IMR-90 (cell line): ENCODE measurements around the gene OPRM1. TPM values are rescaled to one million over a fixed set of nuclear protein-coding genes. Genes with fewer than 3 reads are reported as not detected.

Source experiments
- ATAC-seq: fragments of 200-7000 bp; cut with Tn5 transposase; 2 replicates; pipeline ENCODE4 v1.9.1; 2020; ENCODE audit warnings: low read depth, mild to moderate bottlenecking, moderate library complexity
- BruUV-seq: library from RNA; stranded (reverse); fragments of 400-500 nt; replicated peaks from 2 replicates; lab custom pipeline; 2021; lab: Mats Ljungman, UMichigan
- CTCF ChIA-PET: fragments of 300-600 bp; formaldehyde crosslinking; extraction: SDS; loops from one replicate; lab custom pipeline; 2021; ENCODE audit warnings: antibody characterized with exemption; lab: Yijun Ruan, JAX
- POLR2A ChIA-PET: fragments of 300-600 bp; sonication (Branson Sonifier 250); formaldehyde crosslinking; loops from one replicate; lab custom pipeline; 2022; ENCODE audit warnings: antibody characterized with exemption; ENCODE audit not compliant: unreplicated experiment; lab: Charles Lee
- DNase-seq: peaks from one replicate; pipeline ENCODE4 v3.0.0; 2013
- H2AFZ ChIP-seq: replicated peaks from 2 replicates; pipeline ENCODE3; 2013; ENCODE audit warnings: low read length, mild to moderate bottlenecking; ENCODE audit not compliant: poor library complexity
- H2AK5ac ChIP-seq: 2 replicates; pipeline ENCODE4 v1.6.1; 2013; ENCODE audit warnings: low read depth, low read length, inconsistent platforms
- H2AK9ac ChIP-seq: replicated peaks from 2 replicates; pipeline ENCODE3; 2013; ENCODE audit warnings: mild to moderate bottlenecking, low read depth, low read length, moderate library complexity; ENCODE audit not compliant: poor library complexity
- H2BK120ac ChIP-seq: 2 replicates; pipeline ENCODE4 v1.6.1; 2013; ENCODE audit warnings: low read depth, low read length, inconsistent platforms
- H2BK15ac ChIP-seq: 3 replicates; pipeline ENCODE4 v1.6.1; 2013; ENCODE audit warnings: low read depth, low read length, inconsistent platforms
- H2BK20ac ChIP-seq: 2 replicates; pipeline ENCODE4 v1.6.1; 2013; ENCODE audit warnings: low read depth, mild to moderate bottlenecking, inconsistent platforms, low read length, moderate library complexity
- H2BK5ac ChIP-seq: 2 replicates; pipeline ENCODE4 v1.6.1; 2013; ENCODE audit warnings: mild to moderate bottlenecking, low read depth, low read length, inconsistent platforms; ENCODE audit not compliant: poor library complexity, severe bottlenecking
- H3K14ac ChIP-seq: replicated peaks from 2 replicates; pipeline ENCODE4 v1.6.1; 2013; ENCODE audit warnings: low read depth, low read length, inconsistent platforms
- H3K18ac ChIP-seq: 2 replicates; pipeline ENCODE4 v1.6.1; 2013; ENCODE audit warnings: low read depth, low read length, control low read depth
- H3K23ac ChIP-seq: 2 replicates; pipeline ENCODE4 v1.6.1; 2013; ENCODE audit warnings: low read depth, low read length, inconsistent platforms
- H3K27ac ChIP-seq: 2 replicates; pipeline ENCODE4 v1.5.1; 2013; ENCODE audit warnings: mild to moderate bottlenecking, control low read depth, low read length; ENCODE audit not compliant: insufficient read depth
- H3K27me3 ChIP-seq: 2 replicates; pipeline ENCODE4 v1.6.1; 2013; ENCODE audit warnings: low read length; ENCODE audit not compliant: control insufficient read depth, insufficient read depth
- H3K36me3 ChIP-seq: 2 replicates; pipeline ENCODE4 v1.6.1; 2013; ENCODE audit warnings: low read length, mixed read lengths; ENCODE audit not compliant: control insufficient read depth, insufficient read depth
- H3K4ac ChIP-seq: 2 replicates; pipeline ENCODE4 v1.6.1; 2013; ENCODE audit warnings: low read depth, low read length, inconsistent platforms
- H3K4me1 ChIP-seq: 2 replicates; pipeline ENCODE4 v1.6.1; 2013; ENCODE audit warnings: low read length, mixed read lengths; ENCODE audit not compliant: control insufficient read depth, insufficient read depth
- H3K4me2 ChIP-seq: 2 replicates; pipeline ENCODE4 v1.6.1; 2013; ENCODE audit warnings: low read depth, mild to moderate bottlenecking, control low read depth, low read length, moderate library complexity
- H3K4me3 ChIP-seq: 2 replicates; pipeline ENCODE4 v1.5.1; 2013; ENCODE audit warnings: low read depth, mild to moderate bottlenecking, control low read depth, low read length, moderate library complexity; ENCODE audit not compliant: insufficient read depth
- H3K56ac ChIP-seq: 2 replicates; pipeline ENCODE4 v1.6.1; 2013; ENCODE audit warnings: low read length, inconsistent platforms; ENCODE audit not compliant: insufficient read depth; ENCODE audit errors: extremely low read depth
- H3K79me1 ChIP-seq, 2 experiments: 2 replicates each; pipeline ENCODE4 v1.6.1; 2013; ENCODE audit warnings: low read length in 2 of 2, inconsistent platforms in 1 of 2, low read depth in 1 of 2
- H3K9ac ChIP-seq: 2 replicates; pipeline ENCODE4 v1.6.1; 2013; ENCODE audit warnings: low read depth, low read length, control low read depth
- H3K9me1 ChIP-seq: 2 replicates; pipeline ENCODE4 v1.6.1; 2013; ENCODE audit warnings: low read length, inconsistent platforms; ENCODE audit not compliant: insufficient read depth
- H3K9me3 ChIP-seq: 2 replicates; pipeline ENCODE4 v1.6.1; 2013; ENCODE audit warnings: low read length; ENCODE audit not compliant: control insufficient read depth, insufficient read depth
- H4K20me1 ChIP-seq: 2 replicates; pipeline ENCODE4 v1.6.1; 2013; ENCODE audit warnings: low read length, inconsistent platforms; ENCODE audit not compliant: insufficient read depth
- H4K5ac ChIP-seq: 2 replicates; pipeline ENCODE4 v1.6.1; 2013; ENCODE audit warnings: mild to moderate bottlenecking, low read depth, low read length, control low read depth
- H4K8ac ChIP-seq, 2 experiments: 2 replicates each; pipeline ENCODE4 v1.6.1; 2013; ENCODE audit warnings: low read depth in 2 of 2, low read length in 2 of 2, control low read depth in 1 of 2, inconsistent platforms in 1 of 2
- H4K91ac ChIP-seq: 2 replicates; pipeline ENCODE4 v1.6.1; 2013; ENCODE audit warnings: low read depth, low read length, inconsistent platforms; ENCODE audit not compliant: insufficient read depth
- BHLHE40 ChIP-seq: fragments of 150-350 bp; IDR thresholded peaks from 2 replicates; pipeline ENCODE4 v1.6.1; 2016; ENCODE audit warnings: mild to moderate bottlenecking, low read depth, low read length
- CEBPB ChIP-seq: IDR thresholded peaks from 2 replicates; pipeline ENCODE4 v1.6.1; 2012; ENCODE audit warnings: low read depth, low read length, improper control_type of control experiment
- CHD1 ChIP-seq: IDR thresholded peaks from 2 replicates; pipeline ENCODE4 v1.6.1; 2012; ENCODE audit warnings: low read depth, low read length, improper control_type of control experiment
- CTCF ChIP-seq: conservative IDR thresholded peaks from 2 replicates; pipeline ENCODE4 v1.5.1; 2012; ENCODE audit warnings: mild to moderate bottlenecking, low read depth, low read length, improper control_type of control experiment
- ELK1 ChIP-seq: fragments of 150-350 bp; IDR thresholded peaks from 2 replicates; pipeline ENCODE4 v1.6.1; 2016; ENCODE audit warnings: low read depth, mild to moderate bottlenecking, low read length, moderate library complexity, borderline replicate concordance
- FOS ChIP-seq: fragments of 150-350 bp; IDR thresholded peaks from 2 replicates; pipeline ENCODE4 v1.6.1; 2016; ENCODE audit warnings: low read depth, low read length
- MAFK ChIP-seq: IDR thresholded peaks from 2 replicates; pipeline ENCODE4 v1.6.1; 2012; ENCODE audit warnings: low read depth, low read length, improper control_type of control experiment
- MAZ ChIP-seq: IDR thresholded peaks from 2 replicates; pipeline ENCODE4 v1.6.1; 2012; ENCODE audit warnings: low read depth, mild to moderate bottlenecking, low read length, improper control_type of control experiment, moderate library complexity, borderline replicate concordance
- MXI1 ChIP-seq: IDR thresholded peaks from 2 replicates; pipeline ENCODE4 v1.6.1; 2012; ENCODE audit warnings: low read depth, mild to moderate bottlenecking, low read length, moderate library complexity, borderline replicate concordance
- NFE2L2 ChIP-seq: fragments of 150-350 bp; IDR thresholded peaks from 2 replicates; pipeline ENCODE4 v1.6.1; 2016; ENCODE audit warnings: low read depth, mild to moderate bottlenecking, low read length
- POLR2A ChIP-seq: IDR thresholded peaks from 2 replicates; pipeline ENCODE4 v1.6.1; 2012; ENCODE audit warnings: mild to moderate bottlenecking, low read depth, low read length
- RAD21 ChIP-seq: IDR thresholded peaks from 2 replicates; pipeline ENCODE4 v1.6.1; 2012; ENCODE audit warnings: low read length, improper control_type of control experiment
- RCOR1 ChIP-seq: IDR thresholded peaks from 2 replicates; pipeline ENCODE4 v1.6.1; 2012; ENCODE audit warnings: mild to moderate bottlenecking, low read length, improper control_type of control experiment; ENCODE audit not compliant: insufficient replicate concordance
- RFX5 ChIP-seq: IDR thresholded peaks from 2 replicates; pipeline ENCODE4 v1.8.0; 2012; ENCODE audit warnings: low read depth, mild to moderate bottlenecking, low read length, moderate library complexity
- SMC3 ChIP-seq: fragments of 150-350 bp; IDR thresholded peaks from 2 replicates; pipeline ENCODE4 v1.6.1; 2016; ENCODE audit warnings: low read depth, mild to moderate bottlenecking, antibody characterized with exemption, low read length, moderate library complexity
- USF2 ChIP-seq: fragments of 150-350 bp; IDR thresholded peaks from 2 replicates; pipeline ENCODE4 v1.6.1; 2017; ENCODE audit warnings: mild to moderate bottlenecking, antibody characterized with exemption, low read length, low read depth
- WGBS, 2 experiments: methylation state at CpG; one replicate each; pipeline versions ENCODE4 v1.1.5 to v1.1.7; 2013; ENCODE audit warnings: missing lambda C conversion rate in 2 of 2; ENCODE audit not compliant: insufficient read length in 1 of 2; ENCODE audit errors: extremely low coverage in 2 of 2; 5-methylcytosine and 5-hydroxymethylcytosine counted together
- dilution Hi-C: fragments of 300-500 bp; cut with HindIII; formaldehyde crosslinking; loops from one replicate; pipeline ENCODE4 v1.14.3; 2018; ENCODE audit warnings: low sequenced_read_pairs; ENCODE audit not compliant: unreplicated experiment
- in situ Hi-C: fragments of 300-500 bp; cut with MboI; formaldehyde crosslinking; loops from 3 replicates; pipeline ENCODE4 v1.14.3; 2019; ENCODE audit warnings: low sequenced_read_pairs, inconsistent platforms, mixed read lengths
- intact Hi-C: fragments of 100-400 bp; cut with micrococcal nuclease; formaldehyde crosslinking; loops from 2 replicates; pipeline ENCODE4 v1.10.0; 2022
- polyA plus RNA-seq, 3 experiments: library from polyadenylated mRNA; depleted of rRNA; stranded (reverse); fragments of >200 nt; gene quantifications; 2 replicates each; pipeline ENCODE4 v1.2.3, GENCODE V29; 2012; ENCODE audit warnings: low replicate concordance in 1 of 3
- total RNA-seq: library from RNA; depleted of rRNA; stranded (reverse); fragments of >200 nt; gene quantifications from 2 replicates; pipeline ENCODE4 v1.2.3, GENCODE V29; 2012

The OPRM1 gene
- total and polyA plus RNA-seq, 2 of the 4 experiments (the other 2 are of a cell fraction), result not detected

DNA sequence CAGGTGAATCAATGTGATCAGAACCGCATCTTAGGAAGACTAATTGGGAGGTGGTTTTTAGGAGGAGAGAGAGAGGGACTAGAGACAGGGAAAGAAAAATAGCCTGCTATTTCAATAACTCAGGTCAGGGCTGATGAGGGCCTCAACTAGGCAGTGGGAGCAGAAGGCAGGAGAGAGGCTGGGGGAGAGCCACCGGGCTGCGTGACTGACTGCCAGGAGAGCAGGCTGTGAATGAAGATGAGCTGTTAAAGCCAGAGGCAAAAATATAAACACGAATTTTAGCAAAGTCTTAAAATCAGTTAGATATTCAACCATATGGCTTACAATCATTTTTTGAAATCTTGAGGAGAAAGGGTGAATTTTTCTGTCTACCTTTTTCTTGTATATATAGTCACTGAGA is 168.0 kb downstream of the OPRM1 start:
- intact Hi-C loops, result no loop called here
- CTCF ChIA-PET, result interaction anchor here (0.5 kb wide), 1 partner anchor 203 kb away, joined by 3 read pairs; no protein-coding TSS in a partner anchor
- no peaks in the 10 kb centered on the region for H4K20me1 ChIP-seq

More for the DNA sequence above, 168.0 kb downstream of the OPRM1 start:
- H4K8ac ChIP-seq, result no peak overlapping the region
- no peak overlapping the region for H2BK15ac ChIP-seq
- no peaks in the 10 kb centered on the region for H3K27me3 ChIP-seq
- H3K4me2 ChIP-seq, result no peak overlapping the region
- H2BK5ac ChIP-seq, result no peak overlapping the region
- no peak overlapping the region for H3K4me3 ChIP-seq
- H3K9me3 ChIP-seq, result no peaks in the 10 kb centered on the region
- H3K27ac ChIP-seq, result no peak overlapping the region
- no TSS peak for BruUV-seq
- H3K56ac ChIP-seq, result no peak overlapping the region
- ATAC-seq, result no peak
- POLR2A ChIA-PET, result no interaction called here
- 100% methylated on average over 1 of the region's 4 CpGs; no CpG with 5 or more reads in 1 of the 2 experiments for WGBS, 2 experiments
- TF ChIP-seq RCOR1 (no peak), CHD1 (no peak), MXI1 (no peak), BHLHE40 (no peak), CTCF (no peak), ELK1 (no peak), RFX5 (no peak), NFE2L2 (no peak), SMC3 (no peak), MAZ (no peak), USF2 (no peak), POLR2A (no peak), FOS (no peak), MAFK (no peak), RAD21 (no peak), CEBPB (no peak)
- no peak overlapping the region for H3K23ac ChIP-seq
- no peaks in the 10 kb centered on the region for H3K79me1 ChIP-seq
- H4K91ac ChIP-seq, result no peak overlapping the region
- no peak for DNase-seq
- H3K4ac ChIP-seq, result no peak overlapping the region
- no peaks in the 10 kb centered on the region for H3K9me1 ChIP-seq
- H3K14ac ChIP-seq, result no peak overlapping the region
- no peak overlapping the region for H3K18ac ChIP-seq
- no peak overlapping the region for H2BK20ac ChIP-seq
- in situ Hi-C loops (no loop called here), dilution Hi-C loops (no loop called here)
- H3K4me1 ChIP-seq, result no peaks in the 10 kb centered on the region
- H2AK5ac ChIP-seq, result no peak overlapping the region
- no peak overlapping the region for H2AK9ac ChIP-seq
- H3K36me3 ChIP-seq, result no peaks in the 10 kb centered on the region
- no peak overlapping the region for H3K9ac ChIP-seq
- H4K5ac ChIP-seq, result no peak overlapping the region
- no peak overlapping the region for H2AFZ ChIP-seq
- H2BK120ac ChIP-seq, result no peak overlapping the region
